ENCODE data around the gene DBH.

The DBH gene

GRCh38 chr9:133628766-133629165 lies 7.4 kb upstream of the DBH start:
- no peak for DNase-seq

GRCh38 chr9:133629221-133630110 lies 6.7 kb upstream of the DBH start:
- no peak for DNase-seq

- DNase-seq = no peak
Observed at GRCh38 chr9:133631111-133631510, 5.1 kb upstream of the DBH start.

GRCh38 chr9:133632806-133633680 lies 3.1 kb upstream of the DBH start:
- no peak for DNase-seq

- no peak for DNase-seq
Observed at GRCh38 chr9:133633681-133634080, 2.5 kb upstream of the DBH start.

GRCh38 chr9:133634081-133634691 lies 2.0 kb upstream of the DBH start:
- no peak for DNase-seq

GRCh38 chr9:133635098-133635497 lies 1.1 kb upstream of the DBH start:
- no peak for DNase-seq

- no peak for DNase-seq
Observed at GRCh38 chr9:133636902-133637301, 739 bp downstream of the DBH start.

GRCh38 chr9:133637451-133638055 lies 1.4 kb downstream of the DBH start:
- DNase-seq = no peak

- no peak for DNase-seq
Observed at GRCh38 chr9:133638076-133638475, 1.9 kb downstream of the DBH start.

GRCh38 chr9:133638711-133639110 lies 2.5 kb downstream of the DBH start:
- no peak for DNase-seq

- DNase-seq = no peak
Observed at GRCh38 chr9:133639613-133640012, 3.5 kb downstream of the DBH start.

GRCh38 chr9:133640160-133640559 lies 4.0 kb downstream of the DBH start:
- no peak for DNase-seq

GRCh38 chr9:133640580-133641395 lies 4.6 kb downstream of the DBH start:
- DNase-seq = no peak

GRCh38 chr9:133641396-133641655 lies 5.2 kb downstream of the DBH start:
- no peak for DNase-seq

GRCh38 chr9:133641861-133642595 lies 5.9 kb downstream of the DBH start:
- DNase-seq = no peak

GRCh38 chr9:133642708-133643361 lies 6.7 kb downstream of the DBH start:
- DNase-seq = no peak

- no peak for DNase-seq
Observed at GRCh38 chr9:133643362-133643755, 7.2 kb downstream of the DBH start.

GRCh38 chr9:133643978-133644760 lies 8.0 kb downstream of the DBH start:
- DNase-seq = no peak

GRCh38 chr9:133645021-133645765 lies 9.0 kb downstream of the DBH start:
- no peak for DNase-seq

All from activated effector memory CD4-positive, alpha-beta T cell treated with anti-CD3 and anti-CD28 coated beads, Interleukin-2, amount 50 U/mL, for 16 hours (primary cell).